Osteoblast (primary cell): Measurements from ENCODE around the gene CIC. TPM values are rescaled to one million over a fixed set of nuclear protein-coding genes. Genes with fewer than 3 reads are reported as not detected.

Experiments
- DNase-seq: peaks from one replicate; pipeline ENCODE4 v3.0.0; 2011; ENCODE audit warnings: low spot score, mixed read lengths; ENCODE audit not compliant: insufficient read length; ENCODE audit errors: missing footprints
- H2AFZ ChIP-seq: 2 replicates; pipeline ENCODE4 v1.6.0; 2011; ENCODE audit warnings: mild to moderate bottlenecking, low read length
- H3K27ac ChIP-seq: 2 replicates; pipeline ENCODE4 v1.5.1; 2011; ENCODE audit warnings: mild to moderate bottlenecking, low read depth, low read length, moderate library complexity
- H3K27me3 ChIP-seq: 2 replicates; pipeline ENCODE4 v1.6.0; 2012; ENCODE audit warnings: mild to moderate bottlenecking, control low read depth, inconsistent platforms, low read length, moderate library complexity; ENCODE audit not compliant: insufficient read depth
- H3K36me3 ChIP-seq: 2 replicates; pipeline ENCODE4 v1.5.1; 2011; ENCODE audit warnings: mild to moderate bottlenecking, low read length, control low read depth, moderate library complexity; ENCODE audit not compliant: insufficient read depth
- H3K4me1 ChIP-seq: 2 replicates; pipeline ENCODE4 v1.5.1; 2011; ENCODE audit warnings: mild to moderate bottlenecking, low read length, control low read depth, moderate library complexity; ENCODE audit not compliant: insufficient read depth
- H3K4me2 ChIP-seq: 2 replicates; pipeline ENCODE4 v1.6.0; 2011; ENCODE audit warnings: mild to moderate bottlenecking, low read length; ENCODE audit not compliant: insufficient read depth
- H3K4me3 ChIP-seq: fragments of 200-600 bp; sonication (generic); 3 replicates; pipeline ENCODE4 v1.5.1; 2012; ENCODE audit warnings: mild to moderate bottlenecking, low read length, inconsistent platforms; ENCODE audit not compliant: insufficient read depth
- H3K79me2 ChIP-seq: 2 replicates; pipeline ENCODE4 v1.6.0; 2012; ENCODE audit warnings: mild to moderate bottlenecking, low read length, control low read depth, inconsistent platforms; ENCODE audit not compliant: insufficient read depth
- H3K9me3 ChIP-seq: 2 replicates; pipeline ENCODE4 v1.5.1; 2011; ENCODE audit warnings: low read depth, low read length, control low read depth
- H4K20me1 ChIP-seq: 2 replicates; pipeline ENCODE4 v1.6.0; 2012; ENCODE audit warnings: mild to moderate bottlenecking, low read length, control low read depth; ENCODE audit not compliant: insufficient read depth
- CTCF ChIP-seq: IDR thresholded peaks from 2 replicates; pipeline ENCODE4 v1.5.1; 2011; ENCODE audit warnings: mild to moderate bottlenecking, low read depth, low read length, moderate library complexity; ENCODE audit errors: extremely low read depth
- total RNA-seq: library from RNA; depleted of rRNA; stranded (reverse); fragments of >200 nt; gene quantifications from 2 replicates; pipeline ENCODE4 v1.2.3, GENCODE V29; 2012

CIC gene
- total RNA-seq, 1 donor: 39.1 TPM

GRCh38 chr19:42284591-42285341 is 15.7 kb downstream of the CIC start:
- Histone ChIP-seq H3K9me3 (no peaks in the 10 kb centered on the region), H2AFZ (no peak overlapping the region), H3K4me1 (peaks cover 47% of the 10 kb centered on the region), H3K36me3 (peaks cover 31% of the 10 kb centered on the region), H4K20me1 (peaks cover 50% of the 10 kb centered on the region), H3K4me2 (peak overlapping the region; percentile 86), H3K4me3 (peak overlapping the region; percentile 76), H3K27me3 (no peaks in the 10 kb centered on the region), H3K79me2 (peaks cover 49% of the 10 kb centered on the region), H3K27ac (peak overlapping the region; percentile 51)
- peak; percentile 87 for DNase-seq
- no peak for TF ChIP-seq CTCF

GRCh38 chr19:42285541-42285941 is 16.5 kb downstream of the CIC start:
- Histone ChIP-seq H3K4me2 (peak overlapping the region; percentile 86), H3K79me2 (peaks cover 45% of the 10 kb centered on the region), H4K20me1 (peaks cover 52% of the 10 kb centered on the region), H3K4me3 (no peak overlapping the region), H3K27me3 (no peaks in the 10 kb centered on the region), H3K36me3 (peaks cover 38% of the 10 kb centered on the region), H3K27ac (peak overlapping the region; percentile 51), H2AFZ (no peak overlapping the region), H3K9me3 (no peaks in the 10 kb centered on the region), H3K4me1 (peaks cover 42% of the 10 kb centered on the region)
- peak; percentile 91 for DNase-seq
- no peak for TF ChIP-seq CTCF

GRCh38 chr19:42285988-42286348 is 16.9 kb downstream of the CIC start:
- peak; percentile 71 for DNase-seq
- no peaks in the 10 kb centered on the region for H3K27me3 ChIP-seq
- peaks cover 42% of the 10 kb centered on the region for H3K36me3 ChIP-seq
- H3K4me2 ChIP-seq: peak overlapping the region; percentile 86
- H3K9me3 ChIP-seq: no peaks in the 10 kb centered on the region
- peaks cover 45% of the 10 kb centered on the region for H3K79me2 ChIP-seq
- peaks cover 54% of the 10 kb centered on the region for H4K20me1 ChIP-seq
- H3K4me1 ChIP-seq: peaks cover 42% of the 10 kb centered on the region
- no peak overlapping the region for H2AFZ ChIP-seq
- H3K4me3 ChIP-seq: no peak overlapping the region
- TF ChIP-seq CTCF: no peak
- peak overlapping the region; percentile 51 for H3K27ac ChIP-seq

GRCh38 chr19:42286349-42287016 is 17.4 kb downstream of the CIC start:
- Histone ChIP-seq H2AFZ (no peak overlapping the region), H3K27ac (peak overlapping the region; percentile 51), H3K9me3 (no peaks in the 10 kb centered on the region), H3K36me3 (peaks cover 46% of the 10 kb centered on the region), H3K4me2 (peak overlapping the region; percentile 86), H3K4me3 (no peak overlapping the region), H3K27me3 (no peaks in the 10 kb centered on the region), H4K20me1 (peaks cover 55% of the 10 kb centered on the region), H3K4me1 (peaks cover 37% of the 10 kb centered on the region), H3K79me2 (peaks cover 41% of the 10 kb centered on the region)
- TF ChIP-seq CTCF: no peak
- DNase-seq: peak; percentile 98
